Mucosa of gallbladder (tissue), 1 donor: ENCODE measurements around the gene SPTBN1. TPM values are rescaled to one million over a fixed set of nuclear protein-coding genes. Genes with fewer than 3 reads are reported as not detected.
A peak's percentile ranks its signal among the peaks of the same experiment; 100 is the strongest.

Source experiments
- DNase-seq: peaks from one replicate; pipeline ENCODE4 v3.0.0-alpha.2; 2020; ENCODE audit warnings: low spot score
- total RNA-seq: library from RNA; stranded (reverse); gene quantifications from one replicate; pipeline ENCODE4 v1.2.1, GENCODE V29; 2021
- donor health status: DM: no; HTN: no; CAD: no.

Gene SPTBN1
- total RNA-seq, 1 donor from 2014 or later = 433 TPM

DNA sequence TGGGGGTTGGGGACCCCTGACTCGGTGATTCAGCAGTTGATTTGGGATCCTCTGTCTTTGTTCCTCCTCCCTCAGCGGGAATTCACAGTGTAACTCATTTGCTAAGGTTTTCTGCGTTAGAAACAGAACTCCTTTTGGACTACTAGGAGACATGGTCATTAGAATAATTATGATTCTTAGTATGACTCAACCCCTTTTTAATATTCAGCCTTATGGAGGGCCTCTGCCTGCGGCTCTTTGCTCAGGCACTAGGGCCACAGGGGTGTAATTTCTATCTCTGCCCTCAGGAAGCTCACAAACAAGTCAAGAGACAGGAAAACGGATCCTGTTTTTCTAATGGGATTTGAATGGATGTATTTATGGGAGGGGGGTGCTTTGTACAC lies 117.4 kb downstream of the SPTBN1 start:
- no peak for DNase-seq

DNA sequence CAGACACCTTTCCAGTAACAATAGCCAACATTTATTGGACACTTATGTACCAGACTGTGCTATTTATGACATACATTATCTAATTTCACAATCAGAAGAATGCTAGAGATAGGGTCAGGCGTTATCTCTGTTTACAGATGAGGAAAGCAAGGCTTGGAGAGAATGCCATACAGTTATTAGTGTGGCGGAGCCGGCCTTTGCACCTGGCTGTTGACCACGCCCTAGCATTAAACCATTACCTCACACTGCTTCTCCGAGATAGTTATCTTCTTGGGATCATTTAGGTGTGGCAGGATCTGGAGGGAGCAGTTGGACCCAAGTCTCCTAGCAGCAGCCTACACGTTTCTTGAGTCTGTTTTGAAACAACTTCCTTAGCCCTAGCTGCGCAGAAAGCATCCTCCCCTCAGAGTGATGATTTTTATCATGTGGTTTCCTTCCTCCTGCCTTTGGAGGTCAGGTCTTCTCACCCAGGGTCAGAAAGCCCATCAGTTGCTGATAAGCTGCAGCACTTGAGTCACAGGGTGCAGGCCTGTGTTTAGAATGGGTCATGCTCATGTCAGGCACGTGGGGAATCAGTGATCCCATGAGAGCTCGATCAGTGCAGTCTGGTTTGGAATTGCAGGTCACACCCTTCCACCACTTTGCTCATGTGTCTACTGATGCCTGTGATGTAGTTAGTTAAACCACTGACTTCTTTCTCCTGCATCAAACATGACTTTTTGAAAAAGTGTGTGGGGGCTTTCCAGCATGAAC lies 118.2 kb downstream of the SPTBN1 start:
- peak; percentile 78 for DNase-seq

DNA sequence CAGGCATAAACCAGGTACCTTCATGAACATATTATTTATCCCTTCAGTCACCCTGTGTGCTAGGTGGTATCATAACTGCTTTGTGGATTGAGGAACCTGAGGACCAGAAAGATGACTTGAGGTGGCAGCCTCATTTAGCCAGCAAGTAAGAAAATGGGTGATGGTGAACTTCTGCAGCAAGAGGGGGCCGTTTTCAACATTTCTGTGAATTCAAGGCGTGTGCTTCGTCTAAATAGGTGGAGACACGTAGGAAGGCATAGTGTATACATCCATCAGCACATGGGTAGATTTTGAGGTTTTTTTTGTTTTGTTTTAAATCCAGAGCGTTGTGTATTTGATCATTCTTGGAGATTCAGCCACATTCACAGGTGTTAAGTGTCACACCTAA lies 118.7 kb downstream of the SPTBN1 start:
- DNase-seq = no peak

DNA sequence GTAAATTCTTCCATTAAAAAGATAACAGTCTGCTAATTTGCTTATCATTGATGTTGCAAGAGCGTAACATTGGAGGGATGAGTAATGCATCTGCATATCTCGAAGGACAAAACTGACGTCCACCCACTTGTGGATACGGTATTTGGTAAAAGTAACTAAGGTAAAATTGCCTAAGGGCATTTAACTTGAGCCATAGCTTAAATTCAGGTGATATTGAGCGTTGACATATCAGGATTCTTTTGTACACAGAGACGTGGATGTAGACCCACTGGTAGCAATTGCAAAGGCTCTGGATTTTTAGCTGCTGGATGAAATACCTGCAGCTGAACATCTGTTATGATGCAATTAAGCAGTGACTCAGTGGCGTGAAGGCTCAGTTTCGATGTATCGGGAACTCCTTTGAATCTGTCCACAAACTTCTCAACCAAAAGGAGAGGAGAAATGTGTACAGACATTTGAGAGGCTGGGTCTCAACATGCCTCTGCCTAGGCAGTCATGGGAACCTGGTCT lies 119.3 kb downstream of the SPTBN1 start:
- DNase-seq = no peak

DNA sequence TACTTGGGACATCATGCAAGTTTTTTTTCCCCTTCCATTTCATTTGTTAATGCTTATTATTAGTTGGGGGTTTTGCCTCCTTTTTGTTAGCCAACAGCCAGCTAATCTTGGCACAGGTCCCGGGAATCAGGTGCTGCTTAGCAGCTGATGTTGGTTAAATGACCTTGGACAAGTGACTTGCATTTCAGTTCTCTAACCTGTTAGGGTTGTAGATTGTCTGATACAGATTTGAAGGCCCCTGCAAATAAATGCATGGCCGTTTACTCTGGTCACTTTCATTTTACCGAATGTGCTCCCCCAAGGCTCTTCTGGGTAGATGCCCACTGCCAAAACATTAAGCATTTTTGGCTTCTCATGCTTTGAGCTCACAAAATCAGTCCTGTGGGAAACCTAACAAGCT lies 120.9 kb downstream of the SPTBN1 start:
- DNase-seq = peak; percentile 77

DNA sequence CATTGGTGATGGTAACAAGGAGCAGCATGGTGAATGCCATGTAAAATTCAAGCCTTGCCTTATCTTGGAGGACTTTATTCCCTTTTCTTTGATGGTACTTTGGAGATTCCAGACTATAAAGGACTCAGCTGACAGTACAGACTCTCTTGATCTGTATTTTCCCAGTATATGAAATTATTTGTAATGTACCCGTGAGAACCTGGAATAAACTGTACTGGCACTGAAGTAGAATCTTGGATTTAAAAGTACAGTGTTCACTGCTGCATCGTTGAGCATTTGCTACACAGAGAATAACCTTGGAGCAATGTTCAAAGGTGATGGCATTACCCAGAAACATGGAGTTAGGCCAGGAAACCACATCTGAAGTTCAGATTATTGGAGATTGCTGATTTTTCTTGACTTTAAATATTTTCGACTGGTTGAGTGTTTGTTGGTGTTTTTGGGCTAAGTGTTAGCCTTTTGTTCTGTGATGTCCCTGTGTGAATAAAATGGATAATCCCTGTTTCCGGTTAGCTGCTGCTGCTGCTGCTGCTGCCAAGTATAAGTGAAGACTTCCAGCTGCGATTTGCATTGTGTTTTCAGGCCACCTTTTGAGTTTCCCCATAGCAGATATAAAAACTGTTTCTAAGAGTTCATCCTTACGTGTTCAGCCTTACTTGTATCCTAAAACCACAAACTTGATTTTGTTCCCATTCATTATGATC lies 122.0 kb downstream of the SPTBN1 start:
- no peak for DNase-seq

DNA sequence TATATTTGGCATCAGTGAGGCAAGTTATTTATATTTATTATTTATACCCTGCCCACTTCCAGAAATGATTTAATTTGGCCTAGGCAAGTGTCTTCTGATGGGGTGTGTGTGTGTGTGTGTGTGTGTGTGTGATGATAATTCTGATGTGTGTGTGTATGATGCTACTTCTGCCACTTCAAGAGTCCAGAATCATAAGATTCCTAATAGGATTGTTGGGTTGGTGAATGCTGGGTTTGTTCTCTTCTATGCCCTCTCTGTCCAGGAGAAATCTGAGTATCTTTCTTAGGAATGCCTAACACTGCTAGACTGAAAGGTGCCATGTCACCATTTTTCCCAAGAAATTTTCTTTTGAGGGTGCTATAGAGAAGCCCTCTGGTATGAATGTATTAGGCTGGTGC lies 122.5 kb downstream of the SPTBN1 start:
- no peak for DNase-seq

DNA sequence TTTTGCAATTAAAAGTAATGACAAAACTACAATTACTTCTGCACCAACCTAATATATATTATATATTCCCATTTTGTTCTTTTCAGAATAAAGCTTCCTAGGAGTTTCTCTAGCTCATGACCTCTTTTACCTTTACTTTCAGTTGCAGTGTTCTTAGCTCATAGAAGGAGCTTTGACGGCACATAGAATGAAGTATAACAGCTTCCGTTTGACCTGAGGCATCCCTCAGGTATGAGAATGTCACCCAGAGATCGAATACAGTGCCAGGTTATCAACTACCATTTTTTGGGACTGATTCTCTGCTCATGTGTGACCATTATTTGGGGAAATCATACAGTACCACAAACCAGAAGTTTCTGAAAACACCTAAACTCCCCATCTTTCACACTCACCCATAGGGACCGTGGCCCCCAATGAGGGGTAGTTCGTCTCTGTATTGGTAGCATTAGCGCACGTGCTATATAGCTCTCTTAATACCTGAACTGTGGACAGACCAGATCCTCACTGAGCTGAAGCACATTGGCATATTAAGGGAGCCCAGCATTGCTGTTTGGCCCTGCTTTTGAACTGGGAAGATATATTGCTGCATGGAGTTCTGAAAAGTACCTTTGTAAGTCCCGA lies 123.0 kb downstream of the SPTBN1 start:
- DNase-seq = no peak

DNA sequence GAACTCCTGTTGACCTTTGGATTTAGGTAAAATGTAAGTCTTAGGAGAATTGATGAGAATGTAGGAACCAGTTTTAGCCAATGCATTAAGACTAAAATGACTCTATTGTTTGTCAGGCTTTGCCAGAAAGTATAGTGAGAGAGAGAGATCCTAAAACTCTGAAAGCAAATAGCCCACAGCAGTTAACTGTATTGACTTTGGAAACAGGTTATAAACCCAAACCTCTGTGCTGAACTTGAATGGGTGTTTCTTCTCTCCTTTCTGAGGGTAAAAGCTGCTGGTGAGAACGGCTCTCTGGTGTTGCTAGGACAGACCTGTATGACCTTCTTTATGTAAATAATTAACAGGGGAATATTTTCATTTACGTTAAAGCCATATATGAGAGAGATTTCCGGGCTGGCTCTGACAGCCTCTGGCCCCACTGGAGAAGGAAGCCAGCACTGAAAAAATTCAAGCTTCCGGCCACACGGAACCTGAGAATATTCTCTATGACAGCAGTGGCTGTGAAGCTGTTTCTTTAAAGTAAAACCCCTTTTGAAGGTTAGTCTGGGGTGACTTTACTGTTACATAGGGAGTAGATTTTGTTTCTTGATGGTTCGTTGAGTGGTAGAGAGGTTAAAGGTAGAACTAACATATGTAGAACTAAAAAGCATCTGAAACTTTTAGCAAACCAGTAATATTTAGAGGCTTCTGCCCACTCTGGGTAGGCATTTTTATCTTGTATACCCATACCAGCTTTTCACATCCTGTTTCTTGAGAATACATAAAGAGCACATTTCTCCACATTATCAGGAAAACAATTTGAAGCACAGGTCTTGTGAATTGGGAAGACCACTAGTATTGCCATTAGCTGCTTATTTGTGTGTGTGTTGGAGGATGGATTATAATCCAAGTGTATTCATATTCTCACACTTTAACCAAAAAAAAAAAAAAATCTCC lies 123.8 kb downstream of the SPTBN1 start:
- no peak for DNase-seq

DNA sequence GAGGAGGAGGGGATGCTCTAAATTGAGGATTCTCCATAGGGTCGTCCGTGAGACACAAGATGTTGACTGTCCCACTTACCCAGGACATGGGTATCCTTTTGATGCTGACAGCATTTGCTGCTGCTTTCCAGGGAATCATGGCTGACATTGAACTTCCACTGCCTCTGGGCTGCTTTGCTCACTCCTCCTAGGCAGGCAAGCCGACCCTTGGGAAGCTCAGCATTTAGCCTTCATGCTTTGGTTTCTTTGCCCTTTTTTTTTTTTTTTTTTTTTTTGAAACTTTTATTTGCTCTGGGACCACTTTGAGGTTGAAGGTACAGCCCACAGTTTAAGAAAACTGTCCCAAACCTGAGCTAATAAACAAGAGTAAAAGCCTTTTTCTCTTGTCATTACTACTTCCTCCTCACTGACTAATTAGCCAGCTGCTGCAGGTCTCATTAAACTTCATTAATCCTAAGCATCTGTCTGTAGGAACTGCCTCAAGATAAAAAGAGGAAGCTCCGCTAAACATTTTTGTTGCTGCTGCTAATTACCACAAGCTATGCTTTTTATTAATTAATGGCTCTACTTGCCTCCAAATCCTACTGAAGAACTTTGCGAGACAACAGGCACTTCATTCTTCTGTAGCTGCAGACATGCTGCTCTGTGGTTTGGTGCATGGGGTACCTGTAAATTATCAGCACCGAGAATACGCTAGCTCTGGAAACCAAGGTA lies 125.4 kb downstream of the SPTBN1 start:
- DNase-seq = no peak

DNA sequence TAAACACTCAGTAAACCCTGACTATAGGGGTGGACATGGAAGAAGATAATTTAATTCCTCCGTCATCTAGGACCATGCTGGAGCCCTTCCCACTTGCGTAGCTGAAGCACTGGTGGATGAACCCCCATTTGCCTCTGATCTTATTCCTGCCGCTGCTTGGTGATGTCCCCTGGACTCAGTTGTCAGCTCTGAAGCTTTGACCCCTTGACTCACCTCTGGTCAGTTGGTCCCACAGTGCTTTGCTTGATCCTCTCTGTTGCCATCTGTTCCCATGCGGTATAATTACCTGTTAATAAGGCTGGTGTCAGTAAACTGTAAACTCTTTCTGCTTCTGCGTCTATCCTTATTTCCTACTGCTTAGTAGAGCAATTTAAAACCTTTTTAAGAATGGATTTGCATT lies 126.9 kb downstream of the SPTBN1 start:
- DNase-seq = no peak

DNA sequence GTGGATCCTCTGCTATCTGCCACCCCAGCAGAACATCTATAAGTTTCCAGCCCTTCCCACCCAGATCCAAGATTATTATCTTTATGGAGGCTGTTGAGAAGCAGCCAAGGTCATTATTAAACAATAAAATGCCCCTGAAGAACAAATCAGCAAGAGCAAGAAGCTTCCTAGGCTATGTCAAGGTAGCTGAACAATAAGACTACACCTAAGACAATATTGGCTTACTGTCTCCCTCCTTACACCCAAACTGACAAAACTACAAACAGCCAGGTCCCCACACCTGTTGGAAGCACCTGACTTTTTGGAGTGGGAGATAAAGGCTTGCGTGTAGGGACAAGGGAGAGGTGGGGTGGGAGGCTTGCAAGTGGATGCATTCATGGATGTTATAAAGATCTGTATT lies 128.5 kb downstream of the SPTBN1 start:
- DNase-seq = no peak

DNA sequence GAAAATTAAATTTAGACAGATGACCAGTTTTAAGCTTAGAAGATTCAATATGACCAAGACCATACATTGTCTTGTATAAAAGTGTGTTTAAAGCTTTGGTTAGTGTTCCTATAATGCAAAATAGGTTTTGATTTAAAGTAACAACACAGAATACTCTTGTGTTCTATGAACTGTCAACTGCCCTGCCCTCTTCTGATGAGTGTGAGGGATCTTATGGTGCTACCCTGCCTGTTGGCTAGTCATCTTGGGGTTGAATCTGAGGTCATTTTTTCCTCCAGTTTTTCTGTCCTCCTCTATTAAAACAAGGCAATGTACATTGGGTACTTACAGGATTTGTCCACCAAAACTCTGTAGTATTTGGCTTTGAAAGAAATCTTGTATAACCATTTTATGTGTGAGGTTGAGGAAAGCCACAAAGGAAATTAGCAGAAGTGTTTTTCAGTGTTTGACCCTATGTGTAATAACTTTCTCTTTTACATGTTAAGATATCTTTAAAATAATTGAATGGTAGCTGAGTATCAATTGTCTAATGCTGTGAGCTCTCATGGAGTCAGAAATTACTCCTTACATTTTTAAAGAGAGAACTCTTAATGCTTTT lies 129.1 kb downstream of the SPTBN1 start:
- DNase-seq = no peak

DNA sequence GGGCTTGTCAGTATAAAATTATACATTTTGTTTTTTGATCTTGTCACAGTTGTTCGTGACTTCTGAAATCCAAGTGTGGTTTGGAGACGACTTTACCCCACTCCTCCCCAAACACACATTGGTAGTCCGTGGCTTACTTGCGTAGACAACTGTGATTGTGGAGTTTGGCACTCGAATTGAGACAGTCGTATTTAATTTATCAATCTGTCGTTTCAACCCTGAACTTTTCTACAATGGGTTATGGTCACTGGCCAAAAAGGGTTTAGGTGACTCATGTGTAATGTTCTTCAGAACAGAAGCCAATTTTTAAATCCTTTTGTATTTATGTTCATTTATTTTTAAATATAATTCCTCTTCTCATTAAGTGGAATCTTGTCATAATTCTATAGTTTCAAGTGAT lies 129.9 kb downstream of the SPTBN1 start:
- no peak for DNase-seq

DNA sequence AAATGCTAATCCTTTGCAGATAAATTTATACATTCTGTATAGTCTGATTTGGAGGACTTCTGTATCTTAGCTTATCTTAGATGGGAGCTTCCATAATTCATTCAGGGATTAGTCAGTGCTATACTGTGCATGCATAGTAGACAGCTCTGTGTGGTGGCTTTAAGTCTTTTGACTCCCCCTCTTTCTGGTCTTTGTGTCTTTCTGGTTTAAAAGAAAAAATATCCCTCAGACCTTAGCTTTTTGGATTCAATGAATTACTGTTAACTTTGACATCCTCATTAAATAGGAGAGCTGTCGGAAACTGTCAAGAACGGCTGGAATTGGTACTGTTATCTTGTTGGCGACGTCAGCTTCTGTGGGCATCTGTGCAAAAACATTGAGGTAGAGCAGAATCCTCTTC lies 130.4 kb downstream of the SPTBN1 start:
- DNase-seq = no peak

DNA sequence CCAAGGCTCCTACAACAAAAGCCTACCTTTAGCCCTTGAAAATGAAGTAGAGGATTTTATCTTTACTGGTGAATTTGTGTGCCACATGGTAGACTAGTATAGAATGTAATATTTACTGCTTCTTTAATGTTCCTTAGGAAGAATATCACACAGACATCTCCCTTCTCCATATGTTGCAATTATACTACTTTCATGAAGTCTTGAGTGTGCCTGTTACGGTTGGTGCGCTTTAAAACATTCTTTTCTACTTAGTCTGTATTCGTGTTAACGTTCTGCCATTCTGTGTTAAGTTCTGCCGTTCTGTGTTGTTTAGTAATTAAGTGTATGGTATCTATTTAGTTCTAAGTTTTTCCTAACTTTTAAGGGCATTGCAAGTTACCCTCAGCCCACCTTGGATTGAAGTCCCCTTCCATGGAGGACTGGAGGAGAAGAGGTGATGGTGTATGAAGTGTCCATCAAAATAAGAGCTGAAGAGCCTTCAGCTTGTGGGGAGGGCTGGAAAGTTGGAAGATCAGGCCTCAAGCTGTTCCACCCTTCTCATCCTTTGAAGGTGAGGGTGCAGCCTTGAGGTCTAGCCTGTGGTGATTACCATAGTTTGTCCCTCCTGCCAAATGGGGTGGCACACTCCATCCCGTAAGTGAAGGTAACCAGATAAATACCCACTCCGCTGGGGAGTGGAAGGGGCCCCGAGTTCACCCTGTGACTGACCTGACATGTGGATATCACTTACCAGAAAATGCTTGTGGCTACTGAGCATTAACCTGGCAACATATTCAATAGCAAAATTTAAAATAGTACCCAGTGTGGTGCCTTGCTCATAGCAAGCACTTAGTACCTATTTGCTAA lies 131.3 kb downstream of the SPTBN1 start:
- DNase-seq = no peak

DNA sequence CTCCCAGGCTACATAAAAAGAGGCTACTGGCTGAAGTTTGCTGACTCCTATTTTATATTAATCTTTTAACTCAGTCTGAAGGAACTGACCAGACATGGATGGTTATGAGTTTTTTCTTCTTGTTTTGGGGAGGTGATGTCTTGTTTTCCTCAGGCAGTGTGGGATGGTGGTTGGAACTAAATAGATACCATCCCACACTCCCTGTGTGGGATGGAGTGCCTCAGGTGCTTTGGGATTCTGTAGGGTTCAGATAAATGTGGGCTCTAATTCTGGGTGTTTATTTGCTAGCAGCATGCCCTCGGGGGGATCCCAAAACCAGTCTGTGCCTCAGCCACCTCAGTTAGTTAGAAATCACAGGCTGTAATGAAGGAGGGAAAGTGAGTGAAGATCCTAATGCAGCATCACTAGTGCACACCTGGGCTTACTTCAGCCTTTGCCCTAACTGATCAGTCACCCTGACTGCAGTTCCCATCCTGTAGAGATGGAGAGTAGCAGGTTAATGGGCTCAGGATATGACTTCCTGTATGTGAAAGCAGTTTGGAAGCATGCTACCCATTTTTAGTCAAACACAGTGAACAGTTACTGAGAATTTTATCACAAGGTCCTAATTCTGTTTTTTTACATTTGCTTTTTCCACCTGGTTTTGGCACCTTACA lies 132.2 kb downstream of the SPTBN1 start:
- no peak for DNase-seq

DNA sequence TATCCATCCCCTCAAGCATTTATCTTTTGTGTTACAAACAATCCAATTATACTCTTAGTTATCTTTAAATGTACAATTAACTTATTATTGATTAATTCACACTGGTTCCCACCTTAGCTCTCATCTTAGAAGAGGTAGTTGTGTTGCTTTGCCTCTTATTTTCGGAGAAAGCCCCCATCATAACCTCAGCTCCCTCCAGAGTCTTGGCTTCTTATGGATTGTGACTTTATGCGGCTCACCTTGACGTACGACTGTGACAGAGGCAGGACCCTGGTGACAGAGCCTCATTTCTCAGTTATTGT lies 132.9 kb downstream of the SPTBN1 start:
- no peak for DNase-seq
